ENCODE measurements around the gene APOD. TPM values are rescaled to one million over a fixed set of nuclear protein-coding genes. Genes with fewer than 3 reads are reported as not detected.

Gene APOD
- total and polyA plus RNA-seq, 2 of the 4 experiments (the other 2 are of a cell fraction): 0.36 TPM; not detected in 1

GRCh38 chr3:195532345-195532744 lies 51.4 kb downstream of the APOD start:
- Histone ChIP-seq H4K20me1 (ENCODE audit: insufficient read depth, low read length) (peaks cover 33% of the 10 kb centered on the region), H3K56ac (ENCODE audit: extremely low read depth, insufficient read depth, low read length) (no peak overlapping the region), H3K4me1 (ENCODE audit: control insufficient read depth, insufficient read depth, low read length) (no peaks in the 10 kb centered on the region), H3K27ac (ENCODE audit: insufficient read depth, low read length) (no peak overlapping the region), H3K4me2 (ENCODE audit: low read depth, low read length) (no peak overlapping the region), H2AFZ (replicated peaks; ENCODE audit: low read length, poor library complexity) (no peak overlapping the region), H4K91ac (ENCODE audit: insufficient read depth, low read depth, low read length) (no peak overlapping the region), H2BK120ac (ENCODE audit: low read depth, low read length) (no peak overlapping the region), H3K27me3 (ENCODE audit: control insufficient read depth, insufficient read depth, low read length) (no peaks in the 10 kb centered on the region), H2BK5ac (ENCODE audit: low read depth, low read length, poor library complexity, severe bottlenecking) (no peak overlapping the region), H2BK20ac (ENCODE audit: low read depth, low read length) (no peak overlapping the region), H3K4ac (ENCODE audit: low read depth, low read length) (no peak overlapping the region), H2AK5ac (ENCODE audit: low read depth, low read length) (no peak overlapping the region), H3K9ac (ENCODE audit: low read depth, low read length) (no peak overlapping the region), H3K14ac (replicated peaks; ENCODE audit: low read depth, low read length) (no peak overlapping the region), H3K18ac (ENCODE audit: low read depth, low read length) (no peak overlapping the region), H2AK9ac (replicated peaks; ENCODE audit: low read depth, low read length, poor library complexity) (no peak overlapping the region), H3K9me3 (ENCODE audit: control insufficient read depth, insufficient read depth, low read length) (no peaks in the 10 kb centered on the region), H3K4me3 (ENCODE audit: insufficient read depth, low read depth, low read length) (no peak overlapping the region), H3K23ac (ENCODE audit: low read depth, low read length) (no peak overlapping the region), H3K79me1 (ENCODE audit: low read depth in 1 of 2, low read length in 2 of 2) (peaks cover 22 to 47% of the 10 kb centered on the region in 2 experiments), H3K9me1 (ENCODE audit: insufficient read depth, low read length) (no peaks in the 10 kb centered on the region), H4K5ac (ENCODE audit: low read depth, low read length) (no peak overlapping the region), H2BK15ac (ENCODE audit: low read depth, low read length) (no peak overlapping the region), H3K36me3 (ENCODE audit: control insufficient read depth, insufficient read depth, low read length) (peaks cover 4% of the 10 kb centered on the region), H4K8ac (ENCODE audit: low read depth in 2 of 2, low read length in 2 of 2) (no peak overlapping the region)
- BruUV-seq (replicated peaks): no TSS peak
- intact Hi-C loops (cut with micrococcal nuclease): no loop called here
- ATAC-seq (ENCODE audit: low read depth) (no peak), DNase-seq (no peak)
- WGBS, 2 experiments (ENCODE audit: extremely low coverage in 2 of 2, insufficient read length in 1 of 2): no CpG with 5 or more reads among the region's 3 CpGs
- TF ChIP-seq NFE2L2 (IDR thresholded peaks at IDR 0.05; ENCODE audit: low read depth, low read length) (no peak), ELK1 (IDR thresholded peaks at IDR 0.05; ENCODE audit: borderline replicate concordance, low read depth, low read length) (no peak), SMC3 (IDR thresholded peaks at IDR 0.05; ENCODE audit: low read depth, low read length) (no peak), MXI1 (IDR thresholded peaks at IDR 0.05; ENCODE audit: borderline replicate concordance, low read depth, low read length) (no peak), FOS (IDR thresholded peaks at IDR 0.05; ENCODE audit: low read depth, low read length) (no peak), USF2 (IDR thresholded peaks at IDR 0.05; ENCODE audit: low read depth, low read length) (no peak), RFX5 (IDR thresholded peaks at IDR 0.05; ENCODE audit: low read depth, low read length) (no peak), MAZ (IDR thresholded peaks at IDR 0.05; ENCODE audit: borderline replicate concordance, low read depth, low read length) (no peak)
- in situ Hi-C loops (cut with MboI; ENCODE audit: low sequenced_read_pairs): no loop called here
- dilution Hi-C loops (cut with HindIII; ENCODE audit: low sequenced_read_pairs, unreplicated experiment): no loop called here
- POLR2A ChIA-PET (ENCODE audit: unreplicated experiment): no interaction called here
- CTCF ChIA-PET: interaction anchor here (0.6 kb wide), 3 partner anchors 30 to 399 kb away, joined by 3 read pairs; partner anchors contain the start of gene XXYLT1

Measured in IMR-90 (cell line).